ENCODE data around the gene TCOF1. TPM values are rescaled to one million over a fixed set of nuclear protein-coding genes. Genes with fewer than 3 reads are reported as not detected.

Gene TCOF1
- total RNA-seq, 1 donor from 2014 or later: 19.0 TPM

DNA sequence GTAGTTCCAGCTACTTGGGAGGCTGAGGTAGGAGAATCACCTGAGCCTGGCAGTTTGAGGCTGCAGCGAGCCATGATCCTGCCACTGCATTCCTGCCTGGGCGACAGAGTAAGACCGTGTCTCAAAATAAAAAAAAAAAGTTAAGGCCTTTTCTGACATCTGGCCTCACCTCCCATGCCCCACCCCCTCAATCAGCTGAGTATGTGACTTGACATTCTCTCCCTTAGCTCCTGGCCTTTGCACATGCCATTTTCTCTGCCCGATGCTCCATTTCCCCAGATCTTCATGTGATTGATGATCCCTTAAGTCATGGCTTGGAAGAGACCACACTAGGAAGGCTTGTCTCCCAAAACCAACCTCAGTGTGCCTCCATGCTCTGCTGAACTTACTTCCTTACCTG, 17.7 kb upstream of the TCOF1 start:
- H3K36me3 Mint-ChIP-seq (ENCODE audit: low read depth): no peaks in the 10 kb centered on the region
- DNase-seq (ENCODE audit: low spot score): no peak
- H3K27ac Mint-ChIP-seq (ENCODE audit: unreplicated experiment): no peak overlapping the region
- TF ChIP-seq, protein P1, sequence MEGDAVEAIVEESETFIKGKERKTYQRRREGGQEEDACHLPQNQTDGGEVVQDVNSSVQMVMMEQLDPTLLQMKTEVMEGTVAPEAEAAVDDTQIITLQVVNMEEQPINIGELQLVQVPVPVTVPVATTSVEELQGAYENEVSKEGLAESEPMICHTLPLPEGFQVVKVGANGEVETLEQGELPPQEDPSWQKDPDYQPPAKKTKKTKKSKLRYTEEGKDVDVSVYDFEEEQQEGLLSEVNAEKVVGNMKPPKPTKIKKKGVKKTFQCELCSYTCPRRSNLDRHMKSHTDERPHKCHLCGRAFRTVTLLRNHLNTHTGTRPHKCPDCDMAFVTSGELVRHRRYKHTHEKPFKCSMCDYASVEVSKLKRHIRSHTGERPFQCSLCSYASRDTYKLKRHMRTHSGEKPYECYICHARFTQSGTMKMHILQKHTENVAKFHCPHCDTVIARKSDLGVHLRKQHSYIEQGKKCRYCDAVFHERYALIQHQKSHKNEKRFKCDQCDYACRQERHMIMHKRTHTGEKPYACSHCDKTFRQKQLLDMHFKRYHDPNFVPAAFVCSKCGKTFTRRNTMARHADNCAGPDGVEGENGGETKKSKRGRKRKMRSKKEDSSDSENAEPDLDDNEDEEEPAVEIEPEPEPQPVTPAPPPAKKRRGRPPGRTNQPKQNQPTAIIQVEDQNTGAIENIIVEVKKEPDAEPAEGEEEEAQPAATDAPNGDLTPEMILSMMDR (IDR thresholded peaks at IDR 0.05): no peak
- H3K9me3 Mint-ChIP-seq (ENCODE audit: low read depth): no peaks in the 10 kb centered on the region
- no peaks in the 10 kb centered on the region for H3K4me1 Mint-ChIP-seq (ENCODE audit: low read depth)
- H3K27me3 Mint-ChIP-seq (ENCODE audit: low read depth): no peaks in the 10 kb centered on the region
- no peak overlapping the region for H3K4me3 Mint-ChIP-seq (ENCODE audit: unreplicated experiment)

DNA sequence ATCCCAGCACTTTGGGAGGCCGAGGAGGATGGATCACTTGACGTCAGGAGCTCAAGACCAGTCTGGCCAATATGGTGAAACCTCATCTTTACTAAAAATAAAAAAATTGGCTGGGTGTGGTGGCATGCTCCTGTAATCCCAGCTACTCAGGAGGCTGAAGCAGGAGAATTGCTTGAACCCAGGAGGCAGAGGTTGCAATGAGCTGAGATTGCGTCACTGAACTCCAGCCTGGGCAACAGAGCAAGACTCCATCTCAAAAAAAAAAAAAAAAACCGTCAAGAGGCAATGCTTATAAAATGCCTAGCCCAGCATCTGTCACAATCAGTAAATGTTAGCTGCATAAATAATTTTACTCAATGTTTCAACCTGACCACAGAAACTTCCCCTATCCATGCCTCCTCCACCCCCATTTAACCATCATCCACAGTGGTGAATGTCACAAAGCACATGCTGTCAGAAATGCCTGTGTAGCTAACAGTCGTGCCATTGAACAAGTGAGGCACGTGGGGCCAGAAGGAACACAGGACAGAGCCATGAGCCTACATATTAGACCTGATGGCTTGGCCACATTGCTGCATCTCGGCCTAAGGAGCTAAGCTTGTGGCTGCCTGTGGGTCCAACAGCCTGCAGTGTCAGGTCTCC, 16.8 kb upstream of the TCOF1 start:
- no peaks in the 10 kb centered on the region for H3K9me3 Mint-ChIP-seq (ENCODE audit: low read depth)
- no peak for DNase-seq (ENCODE audit: low spot score)
- H3K27me3 Mint-ChIP-seq (ENCODE audit: low read depth): no peaks in the 10 kb centered on the region
- no peaks in the 10 kb centered on the region for H3K4me1 Mint-ChIP-seq (ENCODE audit: low read depth)
- TF ChIP-seq, protein P1 (IDR thresholded peaks at IDR 0.05): no peak
- H3K36me3 Mint-ChIP-seq (ENCODE audit: low read depth): no peaks in the 10 kb centered on the region
- no peak overlapping the region for H3K27ac Mint-ChIP-seq (ENCODE audit: unreplicated experiment)
- no peak overlapping the region for H3K4me3 Mint-ChIP-seq (ENCODE audit: unreplicated experiment)

DNA sequence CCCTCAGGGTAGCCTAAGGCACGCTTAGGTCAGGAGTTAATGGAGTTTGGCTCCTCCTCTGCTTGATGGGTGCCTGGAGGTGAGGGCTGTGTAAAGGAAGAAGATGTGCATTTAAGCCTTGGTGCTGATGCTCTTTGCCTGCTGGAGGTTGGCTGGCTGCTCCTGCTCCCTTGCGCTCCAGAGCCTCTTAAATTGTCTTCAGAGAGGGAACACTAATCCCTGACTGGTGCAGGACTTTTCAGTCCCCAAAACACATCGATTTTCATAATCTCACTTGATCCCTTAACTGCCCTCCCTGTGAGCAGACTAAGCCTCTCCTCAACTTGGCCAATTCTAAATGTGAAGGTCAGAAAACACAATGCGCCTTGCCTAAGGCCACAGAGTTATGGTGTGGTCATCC, 16.2 kb upstream of the TCOF1 start:
- H3K27ac Mint-ChIP-seq (ENCODE audit: unreplicated experiment): no peak overlapping the region
- H3K27me3 Mint-ChIP-seq (ENCODE audit: low read depth): no peaks in the 10 kb centered on the region
- no peaks in the 10 kb centered on the region for H3K9me3 Mint-ChIP-seq (ENCODE audit: low read depth)
- TF ChIP-seq, protein P1 (IDR thresholded peaks at IDR 0.05): no peak
- H3K4me1 Mint-ChIP-seq (ENCODE audit: low read depth): no peaks in the 10 kb centered on the region
- no peaks in the 10 kb centered on the region for H3K36me3 Mint-ChIP-seq (ENCODE audit: low read depth)
- no peak overlapping the region for H3K4me3 Mint-ChIP-seq (ENCODE audit: unreplicated experiment)
- DNase-seq (ENCODE audit: low spot score): no peak

DNA sequence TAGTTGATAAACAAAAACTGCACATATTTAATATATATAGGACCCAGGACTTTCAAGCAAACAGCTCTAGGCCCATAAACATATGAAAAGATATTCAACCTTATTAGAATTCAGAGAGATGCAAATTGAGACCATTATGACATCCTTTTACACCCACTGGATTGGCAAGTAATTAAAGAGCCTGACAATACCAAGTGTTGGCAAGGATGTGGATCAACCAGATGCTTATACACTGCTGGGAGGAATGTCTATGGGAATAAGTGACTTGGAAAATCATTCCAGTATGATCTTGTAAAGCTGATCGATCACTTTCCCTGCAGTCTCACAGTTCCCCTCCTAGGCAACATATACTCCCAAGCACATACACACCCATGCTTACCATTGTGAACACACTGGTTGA, 15.5 kb upstream of the TCOF1 start:
- no peaks in the 10 kb centered on the region for H3K4me1 Mint-ChIP-seq (ENCODE audit: low read depth)

DNA sequence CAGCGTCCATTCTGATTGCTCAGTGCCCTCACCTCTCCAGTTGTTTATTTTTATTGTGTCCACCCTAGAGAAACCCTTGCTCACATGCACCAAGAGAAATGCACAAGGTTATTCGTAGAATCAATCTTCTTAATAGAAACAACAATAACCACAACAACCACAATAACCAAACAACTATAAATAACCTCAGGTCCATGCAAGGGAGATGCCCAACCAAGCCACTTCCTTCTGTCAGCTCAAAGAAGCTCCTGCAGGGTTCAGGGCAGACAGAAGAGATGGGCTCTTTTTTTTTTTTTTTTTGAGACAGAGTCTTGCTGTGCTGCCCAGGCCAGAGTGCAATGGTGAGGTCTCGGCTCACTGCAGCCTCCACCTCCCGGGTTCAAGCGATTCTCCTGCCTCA, 14.9 kb upstream of the TCOF1 start:
- TF ChIP-seq, protein P1 (IDR thresholded peaks at IDR 0.05): no peak
- Mint-ChIP-seq H3K27me3 (ENCODE audit: low read depth) (no peaks in the 10 kb centered on the region), H3K27ac (ENCODE audit: unreplicated experiment) (no peak overlapping the region), H3K9me3 (ENCODE audit: low read depth) (no peaks in the 10 kb centered on the region), H3K4me3 (ENCODE audit: unreplicated experiment) (no peak overlapping the region), H3K36me3 (ENCODE audit: low read depth) (no peaks in the 10 kb centered on the region), H3K4me1 (ENCODE audit: low read depth) (no peaks in the 10 kb centered on the region)
- DNase-seq (ENCODE audit: low spot score): no peak

More for the DNA sequence above, 15.5 kb upstream of the TCOF1 start:
- no peak for DNase-seq (ENCODE audit: low spot score)
- no peaks in the 10 kb centered on the region for H3K27me3 Mint-ChIP-seq (ENCODE audit: low read depth)
- H3K4me3 Mint-ChIP-seq (ENCODE audit: unreplicated experiment): no peak overlapping the region
- H3K27ac Mint-ChIP-seq (ENCODE audit: unreplicated experiment): no peak overlapping the region
- H3K9me3 Mint-ChIP-seq (ENCODE audit: low read depth): no peaks in the 10 kb centered on the region
- TF ChIP-seq, protein P1 (IDR thresholded peaks at IDR 0.05): no peak
- no peaks in the 10 kb centered on the region for H3K36me3 Mint-ChIP-seq (ENCODE audit: low read depth)
